Measurements from ENCODE around the gene GRM1. TPM values are rescaled to one million over a fixed set of nuclear protein-coding genes. Genes with fewer than 3 reads are reported as not detected.

GRM1 gene
- total RNA-seq, 4 donors from 2014 or later = under 0.01 TPM; not detected in 2

DNA sequence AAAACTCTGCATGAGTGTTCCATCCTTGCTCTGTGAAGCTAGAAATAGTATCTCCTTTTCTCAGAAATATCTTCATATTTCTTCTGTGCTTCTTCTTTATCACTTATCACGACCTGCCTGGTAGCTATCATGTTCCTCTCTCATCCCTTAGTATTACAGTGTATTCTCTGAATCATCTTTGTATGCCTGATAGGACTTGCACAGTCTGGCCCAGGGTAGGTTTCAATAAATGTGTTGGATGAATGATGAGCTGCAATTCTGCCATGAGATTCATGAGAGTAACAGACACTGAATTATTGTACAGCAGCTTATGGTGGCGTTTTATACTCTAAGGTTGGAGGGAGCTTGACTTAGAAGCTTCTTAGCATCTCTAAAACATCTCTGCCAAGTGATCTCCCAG is 66.6 kb downstream of the GRM1 start:
- TF ChIP-seq, protein P1, sequence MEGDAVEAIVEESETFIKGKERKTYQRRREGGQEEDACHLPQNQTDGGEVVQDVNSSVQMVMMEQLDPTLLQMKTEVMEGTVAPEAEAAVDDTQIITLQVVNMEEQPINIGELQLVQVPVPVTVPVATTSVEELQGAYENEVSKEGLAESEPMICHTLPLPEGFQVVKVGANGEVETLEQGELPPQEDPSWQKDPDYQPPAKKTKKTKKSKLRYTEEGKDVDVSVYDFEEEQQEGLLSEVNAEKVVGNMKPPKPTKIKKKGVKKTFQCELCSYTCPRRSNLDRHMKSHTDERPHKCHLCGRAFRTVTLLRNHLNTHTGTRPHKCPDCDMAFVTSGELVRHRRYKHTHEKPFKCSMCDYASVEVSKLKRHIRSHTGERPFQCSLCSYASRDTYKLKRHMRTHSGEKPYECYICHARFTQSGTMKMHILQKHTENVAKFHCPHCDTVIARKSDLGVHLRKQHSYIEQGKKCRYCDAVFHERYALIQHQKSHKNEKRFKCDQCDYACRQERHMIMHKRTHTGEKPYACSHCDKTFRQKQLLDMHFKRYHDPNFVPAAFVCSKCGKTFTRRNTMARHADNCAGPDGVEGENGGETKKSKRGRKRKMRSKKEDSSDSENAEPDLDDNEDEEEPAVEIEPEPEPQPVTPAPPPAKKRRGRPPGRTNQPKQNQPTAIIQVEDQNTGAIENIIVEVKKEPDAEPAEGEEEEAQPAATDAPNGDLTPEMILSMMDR (IDR thresholded peaks at IDR 0.05; ENCODE audit: low read depth) = no peak

DNA sequence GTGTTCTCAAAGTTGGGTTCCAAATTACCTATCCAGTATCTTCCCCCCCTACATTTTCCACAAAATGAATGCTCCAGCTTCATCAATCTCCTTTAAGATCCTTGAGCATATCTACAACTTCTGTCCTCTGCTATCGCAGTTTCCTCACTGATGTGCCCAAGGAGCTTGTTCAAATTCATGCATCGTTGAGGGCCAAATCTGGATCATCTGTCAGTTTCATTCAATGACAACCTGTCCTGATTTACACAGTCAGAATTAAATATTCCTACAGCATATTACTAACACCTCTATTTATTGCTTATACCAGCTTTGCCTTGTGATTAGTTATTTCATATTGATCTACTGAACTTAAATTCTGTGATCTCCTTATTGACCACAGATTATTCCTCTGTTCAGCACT is 68.7 kb downstream of the GRM1 start:
- TF ChIP-seq, protein P1 (IDR thresholded peaks at IDR 0.05; ENCODE audit: low read depth) = no peak

DNA sequence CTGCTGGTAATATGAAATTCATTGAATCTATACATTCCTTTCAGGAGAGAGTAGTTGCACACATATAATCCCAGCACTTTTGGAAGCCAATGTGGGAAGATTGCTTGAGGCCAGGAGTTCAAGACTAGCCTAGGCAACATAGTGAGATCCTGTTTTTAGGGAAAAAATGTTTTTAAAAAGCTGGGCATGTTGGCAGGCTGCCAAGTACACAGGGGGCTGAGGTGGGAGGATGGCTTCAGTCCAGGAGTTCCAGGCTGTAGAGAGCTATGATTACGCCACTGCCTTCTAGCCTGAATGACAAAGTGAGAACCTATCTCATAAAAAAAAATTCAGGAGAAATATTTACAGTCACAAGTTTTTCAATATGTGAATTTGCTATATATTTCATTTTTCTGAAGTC is 71.9 kb downstream of the GRM1 start:
- TF ChIP-seq, protein P1 (IDR thresholded peaks at IDR 0.05; ENCODE audit: low read depth) = no peak

DNA sequence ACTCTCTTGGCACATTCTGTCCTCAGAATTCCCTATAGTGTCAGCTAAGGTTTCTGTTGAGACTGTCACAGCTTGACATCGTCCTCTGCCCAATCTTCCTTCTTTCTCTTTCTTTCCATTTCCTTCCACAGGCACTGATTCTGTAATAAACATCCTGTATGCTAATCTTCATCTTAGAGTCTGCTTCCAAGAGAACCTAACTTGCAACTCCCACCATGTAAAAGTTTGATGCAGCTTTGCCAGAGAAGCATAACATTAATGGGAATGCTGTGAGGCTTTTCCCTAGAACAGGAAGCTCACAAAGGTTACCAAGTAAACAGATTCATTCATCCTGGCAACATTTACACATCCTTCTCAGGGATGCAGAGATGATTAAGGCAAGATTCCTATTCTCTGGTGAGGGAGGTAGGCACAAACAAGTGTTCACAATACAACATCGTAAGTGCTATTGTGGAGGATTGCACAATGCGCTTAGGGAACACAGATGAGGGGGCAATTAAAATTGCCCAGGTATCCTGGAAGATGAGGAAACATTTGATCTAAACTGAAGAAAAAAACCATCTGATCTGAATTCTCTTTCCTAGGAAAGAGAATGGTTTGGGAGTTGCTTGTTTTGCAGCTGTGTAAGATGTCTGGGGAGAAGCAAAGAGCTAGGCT is 74.7 kb downstream of the GRM1 start:
- TF ChIP-seq, protein P1 (IDR thresholded peaks at IDR 0.05; ENCODE audit: low read depth) = no peak

DNA sequence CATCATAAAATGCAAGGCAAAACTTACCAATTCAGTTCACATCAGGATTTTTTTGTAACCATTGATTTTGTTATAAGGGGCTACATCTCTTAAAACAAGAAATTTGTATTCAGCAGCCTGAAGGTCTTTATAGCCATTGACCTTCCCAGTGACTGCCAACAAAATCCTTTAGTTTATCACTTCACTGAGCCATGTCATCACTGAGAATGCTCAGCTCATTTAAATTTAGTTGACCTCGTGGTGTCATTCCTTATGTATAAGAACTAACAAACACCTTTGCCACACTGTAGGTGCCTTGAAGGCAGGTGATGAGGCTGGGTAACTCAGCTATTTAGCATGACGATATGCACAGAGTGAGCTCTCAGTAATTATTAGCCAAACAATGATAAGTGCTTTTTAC is 77.7 kb downstream of the GRM1 start:
- TF ChIP-seq, protein P1 (IDR thresholded peaks at IDR 0.05; ENCODE audit: low read depth) = no peak

DNA sequence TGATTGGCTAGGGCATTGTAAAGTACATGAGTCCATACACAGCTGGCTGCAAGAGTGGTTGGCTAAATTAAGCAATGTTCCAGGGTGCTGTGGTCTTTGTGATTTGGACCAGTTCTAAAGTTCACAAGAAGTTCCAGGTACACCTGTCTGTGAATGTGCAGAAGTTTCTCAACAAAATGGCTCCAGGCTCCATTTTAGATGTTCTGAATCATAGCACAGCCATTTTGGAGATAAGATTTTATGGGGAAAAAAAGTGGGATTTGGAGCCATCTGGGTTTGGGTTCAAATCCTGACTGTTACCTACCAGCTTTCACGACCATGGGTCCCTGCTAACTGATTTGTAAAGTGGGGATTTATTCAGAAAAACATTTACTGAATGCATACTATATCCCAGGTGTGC is 82.1 kb downstream of the GRM1 start:
- TF ChIP-seq, protein P1 (IDR thresholded peaks at IDR 0.05; ENCODE audit: low read depth) = no peak

DNA sequence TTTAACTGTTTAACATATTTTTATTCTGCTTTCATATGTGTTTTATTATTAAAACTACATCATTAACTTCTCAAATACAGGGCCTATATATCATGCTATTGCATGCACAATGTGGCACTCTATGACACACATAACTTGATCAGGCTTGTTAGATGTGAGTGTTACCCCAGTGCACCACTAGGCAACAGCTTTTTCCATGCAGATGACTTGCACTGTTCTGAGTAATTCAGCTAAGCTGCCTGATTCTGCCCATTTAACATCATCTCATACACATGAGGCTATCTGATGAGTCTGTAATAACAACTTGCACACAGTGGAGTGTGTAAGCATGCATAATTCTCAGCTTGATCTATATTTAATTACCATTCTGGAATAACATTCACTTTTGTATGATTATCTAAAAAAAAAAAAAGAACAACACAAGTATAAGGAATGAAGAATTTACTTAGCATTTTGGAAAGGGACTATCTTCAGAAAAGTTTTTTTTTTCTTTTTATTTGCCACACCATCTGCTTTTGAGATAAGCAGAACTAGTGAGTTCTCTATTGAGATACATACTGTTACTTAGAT is 83.1 kb downstream of the GRM1 start:
- TF ChIP-seq, protein P1 (IDR thresholded peaks at IDR 0.05; ENCODE audit: low read depth) = no peak
